ENCODE data around the gene GJC3. TPM values are rescaled to one million over a fixed set of nuclear protein-coding genes. Genes with fewer than 3 reads are reported as not detected.

GJC3 gene
- total RNA-seq, 2 donors from 2014 or later: 0.82 to 1.4 TPM

- TF ChIP-seq CTCF (conservative IDR thresholded peaks at IDR 0.05): no peak
- H3K36me3 ChIP-seq (ENCODE audit: control insufficient read depth, insufficient read depth, low read length): no peaks in the 10 kb centered on the region
Measured at GRCh38 chr7:99881370-99881769, 48.0 kb downstream of the GJC3 start.

GRCh38 chr7:99876933-99877332 is 52.5 kb downstream of the GJC3 start, which contains the start of gene OR2AE1:
Gene OR2AE1, minus strand, starts transcription at chr7:99877033. Its CDS starts 0 bp downstream, at chr7:99877033.
- H3K9ac ChIP-seq (ENCODE audit: extremely low read depth, low read length, poor library complexity, severe bottlenecking): no peak within 1 kb of the TSS
- 93% methylated on average over 2 of the region's 3 CpGs; no CpG with 5 or more reads in 1 of the 2 experiments for WGBS, 2 experiments (ENCODE audit: insufficient coverage in 1 of 2, insufficient read length in 1 of 2)
- Mint-ChIP-seq H3K4me1 (peaks cover 10% of the 10 kb centered on the region), H3K9me3 (peaks cover 3% of the 10 kb centered on the region), H3K27ac (no peak within 1 kb of the TSS), H3K4me3 (no peak within 1 kb of the TSS), H3K27me3 (ENCODE audit: insufficient read depth) (no peaks in the 10 kb centered on the region), H3K36me3 (ENCODE audit: low read depth) (no peaks in the 10 kb centered on the region)
- H3K9me3 ChIP-seq (ENCODE audit: control insufficient read depth, low read length): no peaks in the 10 kb centered on the region
- TF ChIP-seq CTCF (conservative IDR thresholded peaks at IDR 0.05): no peak
- H3K4me3 ChIP-seq (ENCODE audit: low read length): no peak within 1 kb of the TSS
- H3K27me3 ChIP-seq (ENCODE audit: control insufficient read depth, insufficient read depth, low read length, poor library complexity, severe bottlenecking): no peaks in the 10 kb centered on the region
- H3K36me3 ChIP-seq (ENCODE audit: control insufficient read depth, insufficient read depth, low read length): no peaks in the 10 kb centered on the region
- no peak within 1 kb of the TSS for H3K27ac ChIP-seq (ENCODE audit: low read depth, low read length)
- H3K4me1 ChIP-seq (ENCODE audit: control insufficient read depth, insufficient read depth, low read length): peaks cover 3% of the 10 kb centered on the region
- no peak for DNase-seq

More at GRCh38 chr7:99881370-99881769, 48.0 kb downstream of the GJC3 start:
- WGBS, 2 experiments (ENCODE audit: insufficient coverage in 1 of 2, insufficient read length in 1 of 2): 93 to 95% methylated on average over 4 of the region's 4 CpGs
- DNase-seq: no peak
- no peak overlapping the region for H3K9ac ChIP-seq (ENCODE audit: extremely low read depth, low read length, poor library complexity, severe bottlenecking)
- Mint-ChIP-seq H3K4me1 (peaks cover 6% of the 10 kb centered on the region), H3K9me3 (peaks cover 20% of the 10 kb centered on the region), H3K27ac (no peak overlapping the region), H3K27me3 (ENCODE audit: insufficient read depth) (peaks cover 5% of the 10 kb centered on the region), H3K36me3 (ENCODE audit: low read depth) (peaks cover 8% of the 10 kb centered on the region), H3K4me3 (no peak overlapping the region)
- peaks cover 3% of the 10 kb centered on the region for H3K4me1 ChIP-seq (ENCODE audit: control insufficient read depth, insufficient read depth, low read length)
- H3K9me3 ChIP-seq (ENCODE audit: control insufficient read depth, low read length): peaks cover 15% of the 10 kb centered on the region
- H3K27ac ChIP-seq (ENCODE audit: low read depth, low read length): no peak overlapping the region
- H3K4me3 ChIP-seq (ENCODE audit: low read length): no peak overlapping the region
- H3K27me3 ChIP-seq (ENCODE audit: control insufficient read depth, insufficient read depth, low read length, poor library complexity, severe bottlenecking): no peaks in the 10 kb centered on the region

- H3K9ac ChIP-seq (ENCODE audit: extremely low read depth, low read length, poor library complexity, severe bottlenecking): no peak overlapping the region
- no peak overlapping the region for H3K27ac ChIP-seq (ENCODE audit: low read depth, low read length)
- no peaks in the 10 kb centered on the region for H3K27me3 ChIP-seq (ENCODE audit: control insufficient read depth, insufficient read depth, low read length, poor library complexity, severe bottlenecking)
- Mint-ChIP-seq H3K9me3 (peaks cover 3% of the 10 kb centered on the region), H3K27ac (no peak overlapping the region), H3K36me3 (ENCODE audit: low read depth) (no peaks in the 10 kb centered on the region), H3K4me1 (peaks cover 10% of the 10 kb centered on the region), H3K4me3 (no peak overlapping the region), H3K27me3 (ENCODE audit: insufficient read depth) (no peaks in the 10 kb centered on the region)
- H3K36me3 ChIP-seq (ENCODE audit: control insufficient read depth, insufficient read depth, low read length): no peaks in the 10 kb centered on the region
- no peaks in the 10 kb centered on the region for H3K9me3 ChIP-seq (ENCODE audit: control insufficient read depth, low read length)
- no peak overlapping the region for H3K4me3 ChIP-seq (ENCODE audit: low read length)
- no peak for TF ChIP-seq CTCF (conservative IDR thresholded peaks at IDR 0.05)
- no peak for DNase-seq
- WGBS, 2 experiments (ENCODE audit: insufficient coverage in 1 of 2, insufficient read length in 1 of 2): 85% methylated on average over 5 of the region's 5 CpGs
- peaks cover 3% of the 10 kb centered on the region for H3K4me1 ChIP-seq (ENCODE audit: control insufficient read depth, insufficient read depth, low read length)
Measured at GRCh38 chr7:99876491-99876890, 52.9 kb downstream of the GJC3 start.

Other genes with a start within 250 kb of the GJC3 start
- gene CYP3A5, start 249.6 kb downstream of the GJC3 start, total RNA-seq: under 1 TPM; 0.38 to 0.42 TPM
- gene CYP3A7, start 194.4 kb downstream of the GJC3 start, total RNA-seq: not detected
- under 1 TPM in 1 of 2 donors, not detected in 1; 0.11 TPM for gene CYP3A4, start 145.4 kb downstream of the GJC3 start, total RNA-seq
- gene CYP3A43, start 101.6 kb downstream of the GJC3 start, total RNA-seq: under 1 TPM; 0.31 to 0.60 TPM
- gene OR2AE1, start 52.6 kb downstream of the GJC3 start, total RNA-seq: not detected
- gene TRIM4, start 10.1 kb downstream of the GJC3 start, total RNA-seq: 10 to 100 TPM; 10.5 to 13.2 TPM
- not detected for gene AZGP1, start 46.4 kb upstream of the GJC3 start, total RNA-seq
- gene ZKSCAN1, start 86.0 kb upstream of the GJC3 start, total RNA-seq: 10 to 100 TPM; 57.1 to 68.0 TPM
- 10 to 100 TPM; 22.7 to 25.1 TPM for gene ZSCAN21, start 120.2 kb upstream of the GJC3 start, total RNA-seq
- gene ZNF3, start 152.1 kb upstream of the GJC3 start, total RNA-seq: 10 to 100 TPM; 32.8 to 39.9 TPM
- 100 to 1,000 TPM; 109 to 121 TPM for gene COPS6, start 159.3 kb upstream of the GJC3 start, total RNA-seq
- 100 to 1,000 TPM; 219 to 242 TPM for gene MCM7, start 171.8 kb upstream of the GJC3 start, total RNA-seq
- 10 to 100 TPM; 26.3 to 31.5 TPM for gene AP4M1, start 172.0 kb upstream of the GJC3 start, total RNA-seq
- gene TAF6, start 189.7 kb upstream of the GJC3 start, total RNA-seq: 100 to 1,000 TPM in 1 of 2 donors, 10 to 100 TPM in 1; 83.1 to 113 TPM
- gene CNPY4, start 190.0 kb upstream of the GJC3 start, total RNA-seq: 10 to 100 TPM; 16.2 to 19.4 TPM
- gene MBLAC1, start 197.3 kb upstream of the GJC3 start, total RNA-seq: 1 to 10 TPM; 1.3 to 1.4 TPM
- 100 to 1,000 TPM; 155 to 188 TPM for gene LAMTOR4, start 219.3 kb upstream of the GJC3 start, total RNA-seq
- gene TRAPPC14, start 229.1 kb upstream of the GJC3 start, total RNA-seq: 10 to 100 TPM; 24.7 to 30.0 TPM
- 1 to 10 TPM; 3.7 to 3.8 TPM for gene GAL3ST4, start 239.0 kb upstream of the GJC3 start, total RNA-seq
- gene GPC2, start 247.8 kb upstream of the GJC3 start, total RNA-seq: 10 to 100 TPM; 39.3 to 56.1 TPM
- 1 to 10 TPM; 1.2 to 3.3 TPM for gene STAG3, start 248.3 kb upstream of the GJC3 start, total RNA-seq